Measurements from ENCODE around the gene NPC2. TPM values are rescaled to one million over a fixed set of nuclear protein-coding genes. Genes with fewer than 3 reads are reported as not detected.

The NPC2 gene
- total RNA-seq, 1 experiment from 2014 or later, result 291 TPM

GRCh38 chr14:74528406-74528805, 35.3 kb upstream of the NPC2 start:
- POLR2A ChIA-PET, result no interaction called here
- no peaks in the 10 kb centered on the region; the same call in 1 of the 2 replicates for H3K27me3 ChIP-seq (replicated peaks; ENCODE audit: control insufficient read depth, insufficient read depth, low read length)
- no TSS peak for BruUV-seq (replicated peaks)

GRCh38 chr14:74527736-74528280, 34.7 kb upstream of the NPC2 start:
- Mint-ChIP-seq H3K9me3 (ENCODE audit: unreplicated experiment) (no peaks in the 10 kb centered on the region), H3K27ac (ENCODE audit: unreplicated experiment) (no peak overlapping the region), H3K4me3 (ENCODE audit: unreplicated experiment) (no peak overlapping the region), H3K4me1 (ENCODE audit: low read depth, unreplicated experiment) (no peaks in the 10 kb centered on the region), H3K36me3 (ENCODE audit: insufficient read depth, unreplicated experiment) (no peaks in the 10 kb centered on the region), H3K27me3 (ENCODE audit: insufficient read depth, unreplicated experiment) (peaks cover 4% of the 10 kb centered on the region)
- DNase-seq, result no peak
- no peaks in the 10 kb centered on the region for H3K36me3 ChIP-seq (ENCODE audit: control insufficient read depth, insufficient read depth, low read length)
- ChIA-PET POLR2A (no interaction called here), CTCF (interaction anchor here (1.5 to 1.8 kb wide), 2 partner anchors 19 to 25 kb away, joined by 3 to 6 read pairs; no protein-coding TSS in a partner anchor)
- H3K27me3 ChIP-seq (replicated peaks; ENCODE audit: control insufficient read depth, insufficient read depth, low read length), result no peaks in the 10 kb centered on the region; the same call in 1 of the 2 replicates
- no peaks in the 10 kb centered on the region for H3K4me1 ChIP-seq
- intact Hi-C loops (cut with micrococcal nuclease; ENCODE audit: unreplicated experiment), result no loop called here
- TF ChIP-seq, protein P1, sequence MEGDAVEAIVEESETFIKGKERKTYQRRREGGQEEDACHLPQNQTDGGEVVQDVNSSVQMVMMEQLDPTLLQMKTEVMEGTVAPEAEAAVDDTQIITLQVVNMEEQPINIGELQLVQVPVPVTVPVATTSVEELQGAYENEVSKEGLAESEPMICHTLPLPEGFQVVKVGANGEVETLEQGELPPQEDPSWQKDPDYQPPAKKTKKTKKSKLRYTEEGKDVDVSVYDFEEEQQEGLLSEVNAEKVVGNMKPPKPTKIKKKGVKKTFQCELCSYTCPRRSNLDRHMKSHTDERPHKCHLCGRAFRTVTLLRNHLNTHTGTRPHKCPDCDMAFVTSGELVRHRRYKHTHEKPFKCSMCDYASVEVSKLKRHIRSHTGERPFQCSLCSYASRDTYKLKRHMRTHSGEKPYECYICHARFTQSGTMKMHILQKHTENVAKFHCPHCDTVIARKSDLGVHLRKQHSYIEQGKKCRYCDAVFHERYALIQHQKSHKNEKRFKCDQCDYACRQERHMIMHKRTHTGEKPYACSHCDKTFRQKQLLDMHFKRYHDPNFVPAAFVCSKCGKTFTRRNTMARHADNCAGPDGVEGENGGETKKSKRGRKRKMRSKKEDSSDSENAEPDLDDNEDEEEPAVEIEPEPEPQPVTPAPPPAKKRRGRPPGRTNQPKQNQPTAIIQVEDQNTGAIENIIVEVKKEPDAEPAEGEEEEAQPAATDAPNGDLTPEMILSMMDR (IDR thresholded peaks at IDR 0.05; ENCODE audit: insufficient read depth in 1 of 2, low read depth in 1 of 2, low read length in 1 of 2, severe bottlenecking in 1 of 2, unreplicated experiment in 1 of 2), result no peak
- no peaks in the 10 kb centered on the region for H3K9me3 ChIP-seq
- H3K4me3 ChIP-seq (ENCODE audit: low read depth, low read length), result no peak overlapping the region
- BruUV-seq (replicated peaks), result no TSS peak

More at GRCh38 chr14:74528406-74528805, 35.3 kb upstream of the NPC2 start:
- Mint-ChIP-seq H3K36me3 (ENCODE audit: insufficient read depth, unreplicated experiment) (no peaks in the 10 kb centered on the region), H3K9me3 (ENCODE audit: unreplicated experiment) (no peaks in the 10 kb centered on the region), H3K4me3 (ENCODE audit: unreplicated experiment) (no peak overlapping the region), H3K27me3 (ENCODE audit: insufficient read depth, unreplicated experiment) (no peaks in the 10 kb centered on the region), H3K27ac (ENCODE audit: unreplicated experiment) (no peak overlapping the region), H3K4me1 (ENCODE audit: low read depth, unreplicated experiment) (no peaks in the 10 kb centered on the region)
- H3K36me3 ChIP-seq (ENCODE audit: control insufficient read depth, insufficient read depth, low read length), result no peaks in the 10 kb centered on the region
- H3K4me1 ChIP-seq, result no peaks in the 10 kb centered on the region
- intact Hi-C loops (cut with micrococcal nuclease; ENCODE audit: unreplicated experiment), result no loop called here
- DNase-seq, result no peak
- no peaks in the 10 kb centered on the region for H3K9me3 ChIP-seq
- TF ChIP-seq, protein P1 (IDR thresholded peaks at IDR 0.05; ENCODE audit: insufficient read depth in 1 of 2, low read depth in 1 of 2, low read length in 1 of 2, severe bottlenecking in 1 of 2, unreplicated experiment in 1 of 2), result no peak
- CTCF ChIA-PET, result interaction anchor here (1.8 kb wide), 1 partner anchor 26 kb away, joined by 6 read pairs; no protein-coding TSS in a partner anchor
- no peak overlapping the region for H3K4me3 ChIP-seq (ENCODE audit: low read depth, low read length)

DNA sequence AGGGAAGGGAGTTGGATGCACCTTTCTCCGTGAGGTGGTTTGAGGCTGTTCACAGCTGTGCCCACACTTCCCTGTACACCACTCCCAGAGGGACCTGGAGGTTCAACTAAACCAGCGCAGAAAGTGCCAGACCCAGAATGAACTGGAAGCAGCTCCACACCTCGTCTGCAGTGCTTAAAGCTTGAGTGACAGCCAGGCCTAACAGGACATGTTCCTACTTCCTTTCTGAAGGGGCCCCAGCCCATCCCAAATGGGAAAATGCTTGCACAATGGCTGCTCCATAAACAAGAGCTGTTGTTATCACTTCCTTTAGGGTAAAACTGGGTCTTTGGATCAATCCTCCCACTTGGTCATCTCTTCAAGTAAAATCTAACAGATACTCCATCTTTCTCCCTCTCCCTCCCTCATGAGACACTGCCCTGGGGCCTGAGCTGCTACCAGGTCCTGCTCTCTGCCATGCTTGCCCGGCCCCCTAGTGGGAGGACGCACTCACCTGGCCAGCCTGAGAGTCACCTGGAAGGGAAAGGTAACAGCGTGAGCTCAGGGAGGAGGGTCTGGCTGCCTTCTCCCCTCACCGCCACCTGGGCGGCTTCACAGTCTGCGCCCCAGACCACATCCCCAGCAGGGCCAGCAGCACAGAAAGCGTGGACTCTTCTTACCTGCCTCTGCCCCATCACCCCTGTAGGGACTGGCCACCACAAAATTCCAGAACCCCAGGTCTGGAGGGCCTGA, 33.9 kb upstream of the NPC2 start:
- no peak overlapping the region for H3K27ac Mint-ChIP-seq (ENCODE audit: unreplicated experiment)
- H3K9me3 ChIP-seq, result no peaks in the 10 kb centered on the region
- H3K4me1 ChIP-seq, result no peaks in the 10 kb centered on the region
- H3K9me3 Mint-ChIP-seq (ENCODE audit: unreplicated experiment), result no peaks in the 10 kb centered on the region
- no peaks in the 10 kb centered on the region; the same call in 1 of the 2 replicates for H3K27me3 ChIP-seq (replicated peaks; ENCODE audit: control insufficient read depth, insufficient read depth, low read length)
- peak in 1 of 2 experiments; percentile 52 for DNase-seq
- ChIA-PET POLR2A (no interaction called here), CTCF (interaction anchor here (1.5 to 1.8 kb wide), 2 partner anchors 18 to 25 kb away, joined by 3 to 6 read pairs; no protein-coding TSS in a partner anchor)
- intact Hi-C loops (cut with micrococcal nuclease; ENCODE audit: unreplicated experiment), result no loop called here
- H3K4me3 Mint-ChIP-seq (ENCODE audit: unreplicated experiment), result no peak overlapping the region
- H3K4me1 Mint-ChIP-seq (ENCODE audit: low read depth, unreplicated experiment), result no peaks in the 10 kb centered on the region
- no TSS peak for BruUV-seq (replicated peaks)
- no peaks in the 10 kb centered on the region for H3K36me3 ChIP-seq (ENCODE audit: control insufficient read depth, insufficient read depth, low read length)
- H3K36me3 Mint-ChIP-seq (ENCODE audit: insufficient read depth, unreplicated experiment), result no peaks in the 10 kb centered on the region
- H3K4me3 ChIP-seq (ENCODE audit: low read depth, low read length), result no peak overlapping the region
- TF ChIP-seq, protein P1 (IDR thresholded peaks at IDR 0.05; ENCODE audit: insufficient read depth in 1 of 2, low read depth in 1 of 2, low read length in 1 of 2, severe bottlenecking in 1 of 2, unreplicated experiment in 1 of 2), result peak in 1 of 2 experiments; percentile 34
- H3K27me3 Mint-ChIP-seq (ENCODE audit: insufficient read depth, unreplicated experiment), result peaks cover 4% of the 10 kb centered on the region

Measured in Caco-2 (cell line).